HepG2 (cell line): ENCODE data around the gene FANCD2. TPM values are rescaled to one million over a fixed set of nuclear protein-coding genes. Genes with fewer than 3 reads are reported as not detected.
A peak's percentile ranks its signal among the peaks of the same experiment; 100 is the strongest.

Source experiments
- ATF4 ChIP-seq, 2 experiments: fragments of 450-650 bp in 1 of 2; sonication (generic) in 1 of 2; formaldehyde crosslinking; IDR thresholded peaks; 2 replicates each; pipeline versions ENCODE4 v1.5.0 to v1.8.0; 2020 to 2022; ENCODE audit warnings: mild to moderate bottlenecking in 1 of 2, missing genetic modification reagents in 1 of 2
- CHD2 ChIP-seq: IDR thresholded peaks from 2 replicates; pipeline ENCODE4 v1.6.1; 2011; ENCODE audit warnings: low read depth, low read length, improper control_type of control experiment
- ETV5 ChIP-seq: IDR thresholded peaks from 2 replicates; pipeline ENCODE4 v1.6.1; 2018; ENCODE audit warnings: missing biosample characterization, missing genetic modification reagents, inconsistent platforms, borderline replicate concordance
- MTA1 ChIP-seq: sonication (generic); formaldehyde crosslinking; IDR thresholded peaks from 2 replicates; pipeline ENCODE4 v1.4.0; 2020; ENCODE audit warnings: missing genetic modification reagents, mild to moderate bottlenecking, borderline replicate concordance
- MTA3 ChIP-seq: sonication (generic); formaldehyde crosslinking; IDR thresholded peaks from 2 replicates; pipeline ENCODE4 v1.4.0; 2020; ENCODE audit warnings: missing genetic modification reagents
- NFIB ChIP-seq: sonication (generic); formaldehyde crosslinking; IDR thresholded peaks from 2 replicates; pipeline ENCODE4 v1.9.0; 2021; ENCODE audit warnings: missing genetic modification reagents, mild to moderate bottlenecking, borderline replicate concordance
- RFXAP ChIP-seq: sonication (generic); formaldehyde crosslinking; IDR thresholded peaks from 2 replicates; pipeline ENCODE4 v1.4.0; 2020; ENCODE audit warnings: missing genetic modification reagents, borderline replicate concordance
- RORA ChIP-seq: sonication (generic); formaldehyde crosslinking; IDR thresholded peaks from 2 replicates; pipeline ENCODE4 v1.5.0; 2020; ENCODE audit warnings: mild to moderate bottlenecking, missing genetic modification reagents, moderate library complexity
- SSRP1 ChIP-seq: IDR thresholded peaks from 2 replicates; pipeline ENCODE4 v1.6.1; 2016; ENCODE audit warnings: control low read depth
- ZBTB14 ChIP-seq: sonication (generic); formaldehyde crosslinking; IDR thresholded peaks from 2 replicates; pipeline ENCODE4 v1.4.0; 2020; ENCODE audit warnings: missing genetic modification reagents
- ZBTB2 ChIP-seq: sonication (generic); formaldehyde crosslinking; IDR thresholded peaks from 2 replicates; pipeline ENCODE4 v1.8.0; 2022; ENCODE audit warnings: low read depth, missing genetic modification reagents
- ZBTB3 ChIP-seq: sonication (generic); formaldehyde crosslinking; IDR thresholded peaks from 2 replicates; pipeline ENCODE4 v1.4.0; 2020; ENCODE audit warnings: low read depth, mild to moderate bottlenecking, moderate library complexity, missing genetic modification reagents, borderline replicate concordance
- ZEB1 ChIP-seq: IDR thresholded peaks from 2 replicates; pipeline ENCODE4 v1.6.1; 2012; ENCODE audit warnings: mild to moderate bottlenecking, low read depth, inconsistent platforms; ENCODE audit not compliant: insufficient replicate concordance
- ZFP36L2 ChIP-seq: sonication (generic); formaldehyde crosslinking; IDR thresholded peaks from 2 replicates; pipeline ENCODE4 v1.4.0; 2020; ENCODE audit warnings: missing genetic modification reagents
- ZNF318 ChIP-seq: sonication (generic); formaldehyde crosslinking; IDR thresholded peaks from 2 replicates; pipeline ENCODE4 v1.4.0; 2020; ENCODE audit warnings: mild to moderate bottlenecking, missing genetic modification reagents
- ZNF33A ChIP-seq: sonication (generic); formaldehyde crosslinking; IDR thresholded peaks from 2 replicates; pipeline ENCODE4 v1.5.1; 2020; ENCODE audit warnings: missing genetic modification reagents, mild to moderate bottlenecking, moderate library complexity, borderline replicate concordance
- ZNF768 ChIP-seq: sonication (generic); formaldehyde crosslinking; IDR thresholded peaks from 2 replicates; pipeline ENCODE4 v1.4.0; 2020; ENCODE audit warnings: missing genetic modification reagents
- polyA plus RNA-seq, 8 experiments: library from polyadenylated mRNA; depleted of rRNA in 3 of 8; stranded (reverse) in 7 of 8; unstranded in 1 of 8; fragments of >200 nt; fragmentation: Illumina TruSeq in 4 of 8; extraction: Trizol in 4 of 8; gene quantifications; 2 replicates each; pipeline versions ENCODE4 v1.2.1 to v1.2.3, GENCODE V29; 2011 to 2016; ENCODE audit warnings: low read depth in 4 of 8, missing spikeins in 1 of 8, mixed read lengths in 1 of 8; ENCODE audit not compliant: insufficient read depth in 1 of 8
- total RNA-seq, 5 experiments: library from RNA; depleted of rRNA; stranded (reverse); fragments of >200 nt; fragmentation: Illumina TruSeq; extraction: Trizol; gene quantifications; 2 replicates each; pipeline ENCODE4 v1.2.3, GENCODE V29; 2016; ENCODE audit warnings: low read depth in 1 of 5

The FANCD2 gene
- total and polyA plus RNA-seq, 2 of the 13 experiments (the other 11 are each of a cell fraction or from before 2014, with no cell fraction given), result 10.1 to 42.0 TPM

GRCh38 chr3:10026084-10026890, at the start of gene FANCD2 (continued):
- TF ChIP-seq ZNF318 (no peak), CHD2 (0 out of 2 replicates have a peak, but pooled peaks have one; percentile 56), MTA1 (CRISPR knock-in tag) (peak; percentile 94), ZNF33A (CRISPR knock-in tag) (no peak), NFIB (CRISPR knock-in tag) (no peak), ZEB1 (peak; percentile 71), ZFP36L2 (CRISPR knock-in tag) (0 out of 2 replicates have a peak, but pooled peaks have one; percentile 32), MTA3 (CRISPR knock-in tag) (no peak), ETV5 (CRISPR knock-in tag) (peak; percentile 83), ZBTB3 (0 out of 2 replicates have a peak, but pooled peaks have one; percentile 33), ZBTB14 (no peak; the same call in 1 of the 2 replicates), ZNF768 (CRISPR knock-in tag) (peak; percentile 79), RORA (CRISPR knock-in tag) (no peak), RFXAP (peak; percentile 77; the same call in 1 of the 2 replicates), ZBTB2 (CRISPR knock-in tag) (peak; percentile 79; the same call in 1 of the 2 replicates), SSRP1 (CRISPR knock-in tag) (no peak), ATF4 (CRISPR knock-in tag; IDR thresholded peaks at IDR 0.05) (peak in 1 of 2 experiments; percentile 86; a peak in 2 of 4 replicates)
